ENCODE measurements around the gene TBC1D22A. TPM values are rescaled to one million over a fixed set of nuclear protein-coding genes. Genes with fewer than 3 reads are reported as not detected.

Gene TBC1D22A
- total RNA-seq, 3 donors from 2014 or later = 19.0 to 23.6 (median 23.6) TPM

- H3K27me3 ChIP-seq = no peaks in the 10 kb centered on the region
- H3K36me3 ChIP-seq = no peaks in the 10 kb centered on the region
- H3K9me3 ChIP-seq = no peaks in the 10 kb centered on the region
- DNase-seq (ENCODE audit: low spot score in 2 of 2) = no peak
- no peaks in the 10 kb centered on the region for H3K4me1 ChIP-seq
- no peak overlapping the region for H3K4me3 ChIP-seq
- intact Hi-C loops (cut with DNase I; ENCODE audit: low total_unique reads) = no loop called here
- TF ChIP-seq CTCF (IDR thresholded peaks at IDR 0.05) (no peak), POLR2A (IDR thresholded peaks at IDR 0.05) (no peak), POLR2AphosphoS5 (IDR thresholded peaks at IDR 0.05) (no peak)
- H3K27ac ChIP-seq = no peak overlapping the region
Measured at GRCh38 chr22:47057916-47058585, 295.6 kb downstream of the TBC1D22A start.

- H3K27ac ChIP-seq = no peak overlapping the region
- intact Hi-C loops (cut with DNase I; ENCODE audit: low total_unique reads) = no loop called here
- H3K4me3 ChIP-seq = no peak overlapping the region
- DNase-seq (ENCODE audit: low spot score in 2 of 2) = no peak
- no peaks in the 10 kb centered on the region for H3K27me3 ChIP-seq
- no peaks in the 10 kb centered on the region for H3K36me3 ChIP-seq
- H3K9me3 ChIP-seq = no peaks in the 10 kb centered on the region
- no peak for TF ChIP-seq POLR2AphosphoS5 (IDR thresholded peaks at IDR 0.05)
- no peaks in the 10 kb centered on the region for H3K4me1 ChIP-seq
Measured at GRCh38 chr22:47059076-47059475, 296.6 kb downstream of the TBC1D22A start.

GRCh38 chr22:47059701-47060161 lies 297.3 kb downstream of the TBC1D22A start:
- no peak for TF ChIP-seq CTCF (IDR thresholded peaks at IDR 0.05)
- no peak for TF ChIP-seq POLR2A (IDR thresholded peaks at IDR 0.05)
- TF ChIP-seq POLR2AphosphoS5 (IDR thresholded peaks at IDR 0.05) = no peak
- intact Hi-C loops (cut with DNase I; ENCODE audit: low total_unique reads) = no loop called here
- no peak overlapping the region for H3K4me3 ChIP-seq
- no peak for DNase-seq (ENCODE audit: low spot score in 2 of 2)
- H3K27ac ChIP-seq = no peak overlapping the region
- H3K36me3 ChIP-seq = no peaks in the 10 kb centered on the region
- no peaks in the 10 kb centered on the region for H3K4me1 ChIP-seq
- H3K9me3 ChIP-seq = no peaks in the 10 kb centered on the region
- H3K27me3 ChIP-seq = no peaks in the 10 kb centered on the region

- no peaks in the 10 kb centered on the region for H3K27me3 ChIP-seq
- peak in 1 of 2 donors; percentile 10 for DNase-seq (ENCODE audit: low spot score in 2 of 2)
- no peaks in the 10 kb centered on the region for H3K4me1 ChIP-seq
- no peaks in the 10 kb centered on the region for H3K9me3 ChIP-seq
- no peak overlapping the region for H3K4me3 ChIP-seq
- intact Hi-C loops (cut with DNase I; ENCODE audit: low total_unique reads) = no loop called here
- no peak overlapping the region for H3K27ac ChIP-seq
- no peaks in the 10 kb centered on the region for H3K36me3 ChIP-seq
- no peak for TF ChIP-seq CTCF (IDR thresholded peaks at IDR 0.05)
- TF ChIP-seq POLR2AphosphoS5 (IDR thresholded peaks at IDR 0.05) = no peak
- no peak for TF ChIP-seq POLR2A (IDR thresholded peaks at IDR 0.05)
Measured at GRCh38 chr22:47060718-47061117, 298.3 kb downstream of the TBC1D22A start.

- Histone ChIP-seq H3K9me3 (no peaks in the 10 kb centered on the region), H3K4me3 (no peak overlapping the region), H3K27me3 (no peaks in the 10 kb centered on the region), H3K4me1 (no peaks in the 10 kb centered on the region), H3K36me3 (no peaks in the 10 kb centered on the region), H3K27ac (no peak overlapping the region)
- peak in 1 of 2 donors; percentile 9 for DNase-seq (ENCODE audit: low spot score in 2 of 2)
- intact Hi-C loops (cut with DNase I; ENCODE audit: low total_unique reads) = no loop called here
- TF ChIP-seq CTCF (IDR thresholded peaks at IDR 0.05) (no peak), POLR2A (IDR thresholded peaks at IDR 0.05) (no peak), POLR2AphosphoS5 (IDR thresholded peaks at IDR 0.05) (no peak)
Measured at GRCh38 chr22:47061226-47061625, 298.8 kb downstream of the TBC1D22A start.
